ENCODE results near the gene AHCYL2.
"Not testable (repeated sequence)": the region's sequence is repeated elsewhere in the genome, so short reads cannot be mapped to it uniquely, and the experiment has no call there.

The AHCYL2 gene

DNA sequence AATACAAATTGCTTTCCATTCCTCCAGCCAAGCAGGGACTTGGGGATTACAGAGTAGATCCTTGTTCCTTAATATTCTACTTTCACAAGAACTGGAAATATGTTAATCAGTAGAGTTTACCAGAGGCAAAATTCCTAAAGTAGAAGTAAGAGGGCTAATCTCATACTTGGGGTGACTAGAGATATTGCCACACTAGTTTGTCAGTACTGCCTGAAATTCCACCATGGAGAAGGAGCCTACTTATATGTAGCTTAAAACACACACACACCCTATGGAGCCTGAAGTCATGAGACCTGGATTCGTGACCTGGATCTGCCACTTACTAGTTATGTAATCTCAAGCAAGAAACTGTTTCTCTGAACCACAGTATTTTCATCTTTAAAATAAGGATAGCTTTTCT, 243.3 kb downstream of the AHCYL2 start:
- CTCF ChIA-PET: interaction anchor here (0.9 to 14.6 kb wide), 10 partner anchors 11 to 304 kb away, joined by 3 to 504 read pairs (median 7); partner anchors contain the start of gene AHCYL2
- no peak overlapping the region for H3K4me3 ChIP-seq (ENCODE audit: low read depth, low read length)
- TF ChIP-seq, protein P1, sequence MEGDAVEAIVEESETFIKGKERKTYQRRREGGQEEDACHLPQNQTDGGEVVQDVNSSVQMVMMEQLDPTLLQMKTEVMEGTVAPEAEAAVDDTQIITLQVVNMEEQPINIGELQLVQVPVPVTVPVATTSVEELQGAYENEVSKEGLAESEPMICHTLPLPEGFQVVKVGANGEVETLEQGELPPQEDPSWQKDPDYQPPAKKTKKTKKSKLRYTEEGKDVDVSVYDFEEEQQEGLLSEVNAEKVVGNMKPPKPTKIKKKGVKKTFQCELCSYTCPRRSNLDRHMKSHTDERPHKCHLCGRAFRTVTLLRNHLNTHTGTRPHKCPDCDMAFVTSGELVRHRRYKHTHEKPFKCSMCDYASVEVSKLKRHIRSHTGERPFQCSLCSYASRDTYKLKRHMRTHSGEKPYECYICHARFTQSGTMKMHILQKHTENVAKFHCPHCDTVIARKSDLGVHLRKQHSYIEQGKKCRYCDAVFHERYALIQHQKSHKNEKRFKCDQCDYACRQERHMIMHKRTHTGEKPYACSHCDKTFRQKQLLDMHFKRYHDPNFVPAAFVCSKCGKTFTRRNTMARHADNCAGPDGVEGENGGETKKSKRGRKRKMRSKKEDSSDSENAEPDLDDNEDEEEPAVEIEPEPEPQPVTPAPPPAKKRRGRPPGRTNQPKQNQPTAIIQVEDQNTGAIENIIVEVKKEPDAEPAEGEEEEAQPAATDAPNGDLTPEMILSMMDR (IDR thresholded peaks at IDR 0.05; ENCODE audit: insufficient read depth, low read length, missing control alignments): no peak
- DNase-seq (ENCODE audit: low read depth, low spot score): peak; percentile 57
- POLR2A ChIA-PET: interaction anchor here (0.5 kb wide), 1 partner anchor 99 kb away, joined by 4 read pairs; no protein-coding TSS in a partner anchor

GRCh38 chr7:129468547-129468946, 243.7 kb downstream of the AHCYL2 start:
- TF ChIP-seq, protein P1 (IDR thresholded peaks at IDR 0.05; ENCODE audit: insufficient read depth, low read length, missing control alignments): no peak
- POLR2A ChIA-PET: interaction anchor here (0.5 kb wide), 1 partner anchor 99 kb away, joined by 4 read pairs; no protein-coding TSS in a partner anchor
- DNase-seq (ENCODE audit: low read depth, low spot score): no peak
- H3K4me3 ChIP-seq (ENCODE audit: low read depth, low read length): no peak overlapping the region
- CTCF ChIA-PET: interaction anchor here (0.6 to 14.6 kb wide), 15 partner anchors 11 to 305 kb away, joined by 3 to 504 read pairs (median 3); partner anchors contain the start of gene AHCYL2

DNA sequence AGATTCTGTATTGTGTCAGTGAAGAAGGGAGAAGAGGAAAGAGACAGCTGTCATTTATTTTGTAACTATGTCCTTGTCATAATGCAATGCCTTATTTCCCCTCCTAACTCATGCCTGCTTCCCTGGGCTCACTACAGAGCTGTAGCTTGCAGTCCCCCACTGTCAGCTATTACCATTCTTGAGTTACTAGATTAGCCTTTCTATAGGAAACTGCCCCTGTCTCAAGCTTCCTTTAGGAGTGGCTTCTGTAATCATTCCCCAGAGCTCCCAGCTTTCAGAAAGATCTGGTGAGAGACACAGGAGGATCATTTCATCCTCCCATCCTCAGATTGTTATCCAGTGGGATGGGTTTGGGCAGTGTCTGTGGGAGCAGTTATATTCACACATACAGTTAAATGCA, 245.1 kb downstream of the AHCYL2 start:
- H3K4me3 ChIP-seq (ENCODE audit: low read depth, low read length): no peak overlapping the region
- ChIA-PET CTCF (interaction anchor here (1.1 to 14.6 kb wide), 12 partner anchors 9 to 306 kb away, joined by 3 to 504 read pairs (median 14); partner anchors contain the start of gene AHCYL2), POLR2A (no interaction called here)
- no peak for DNase-seq (ENCODE audit: low read depth, low spot score)
- TF ChIP-seq, protein P1 (IDR thresholded peaks at IDR 0.05; ENCODE audit: insufficient read depth, low read length, missing control alignments): no peak

DNA sequence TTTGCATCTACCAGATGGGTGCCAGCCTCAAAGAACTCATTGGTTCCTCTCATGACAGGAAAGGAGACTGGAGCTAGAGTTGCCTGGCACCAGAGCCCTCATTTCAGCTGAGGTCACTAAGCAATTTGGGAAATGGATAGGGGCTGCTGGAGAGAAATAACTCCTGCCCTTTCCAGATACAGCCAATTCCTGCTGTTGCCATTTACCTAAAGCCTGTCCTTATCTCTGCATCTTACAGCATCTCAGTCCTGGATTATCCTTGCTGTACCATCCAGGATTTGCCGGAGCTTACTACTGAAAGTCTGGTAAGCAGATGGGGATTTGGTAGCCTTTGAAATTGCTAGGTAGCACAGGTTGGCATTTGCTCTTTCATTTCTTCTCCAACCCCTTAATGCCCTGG, 245.6 kb downstream of the AHCYL2 start:
- ChIA-PET POLR2A (no interaction called here), CTCF (interaction anchor here (1.3 to 14.6 kb wide), 13 partner anchors 9 to 307 kb away, joined by 3 to 504 read pairs (median 17); partner anchors contain the start of gene AHCYL2)
- no peak overlapping the region for H3K4me3 ChIP-seq (ENCODE audit: low read depth, low read length)
- TF ChIP-seq, protein P1 (IDR thresholded peaks at IDR 0.05; ENCODE audit: insufficient read depth, low read length, missing control alignments): no peak
- no peak for DNase-seq (ENCODE audit: low read depth, low spot score)

GRCh38 chr7:129471402-129471827, 246.6 kb downstream of the AHCYL2 start:
- ChIA-PET POLR2A (no interaction called here), CTCF (interaction anchor here (0.7 to 14.6 kb wide), 35 partner anchors 10 to 429 kb away, joined by 3 to 504 read pairs (median 4); partner anchors contain the start of genes AHCYL2, NRF1 and STRIP2)
- TF ChIP-seq, protein P1 (IDR thresholded peaks at IDR 0.05; ENCODE audit: insufficient read depth, low read length, missing control alignments): no peak
- H3K4me3 ChIP-seq (ENCODE audit: low read depth, low read length): no peak overlapping the region
- DNase-seq (ENCODE audit: low read depth, low spot score): no peak

DNA sequence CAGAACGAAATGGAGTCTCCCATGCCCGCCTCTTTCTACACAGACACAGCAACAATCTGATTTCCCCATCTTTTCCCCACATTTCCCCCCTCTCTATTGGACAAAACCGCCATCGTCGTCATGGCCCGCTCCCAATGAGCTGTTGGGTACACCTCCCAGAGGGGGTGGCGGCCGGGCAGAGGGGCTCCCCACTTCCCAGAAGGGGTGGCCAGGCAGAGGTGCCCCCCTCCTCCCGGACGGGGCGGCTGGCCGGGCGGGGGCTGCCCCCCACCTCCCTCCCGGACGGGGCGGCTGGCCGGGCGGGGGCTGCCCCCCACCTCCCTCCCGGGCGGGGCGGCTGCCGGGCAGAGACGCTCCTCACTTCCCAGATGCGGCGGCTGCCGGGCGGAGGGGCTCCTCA, 251.1 kb downstream of the AHCYL2 start:
- DNase-seq (ENCODE audit: low read depth, low spot score); CTCF ChIA-PET; H3K4me3 ChIP-seq (ENCODE audit: low read depth, low read length); POLR2A ChIA-PET: not testable (repeated sequence)

DNA sequence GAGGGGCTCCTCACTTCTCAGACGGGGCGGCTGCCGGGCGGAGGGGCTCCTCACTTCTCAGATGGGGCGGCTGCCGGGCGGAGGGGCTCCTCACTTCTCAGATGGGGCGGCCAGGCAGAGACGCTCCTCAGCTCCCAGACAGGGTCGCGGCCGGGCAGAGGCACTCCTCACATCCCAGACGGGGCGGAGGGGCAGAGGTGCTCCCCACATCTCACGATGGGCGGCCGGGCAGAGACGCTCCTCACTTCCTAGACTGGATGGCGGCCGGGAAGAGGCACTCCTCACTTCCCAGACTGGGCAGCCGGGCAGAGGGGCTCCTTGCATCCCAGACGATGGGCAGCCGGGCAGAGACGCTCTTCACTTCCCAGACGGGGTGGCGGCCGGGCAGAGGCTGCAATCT, 251.6 kb downstream of the AHCYL2 start:
- CTCF ChIA-PET; DNase-seq (ENCODE audit: low read depth, low spot score); POLR2A ChIA-PET; H3K4me3 ChIP-seq (ENCODE audit: low read depth, low read length): not testable (repeated sequence)

All from AG04449 (cell line).